Non-pigmented ciliary epithelial cell (primary cell): ENCODE data around the gene SLC5A10.

Source experiments
- DNase-seq: peaks from one replicate; pipeline ENCODE4 v3.0.0-alpha.2; 2010; ENCODE audit warnings: low read depth

The SLC5A10 gene

GRCh38 chr17:18985475-18985874, 33.5 kb downstream of the SLC5A10 start:
- DNase-seq = no peak

GRCh38 chr17:18986541-18987229, 34.7 kb downstream of the SLC5A10 start:
- no peak for DNase-seq

DNA sequence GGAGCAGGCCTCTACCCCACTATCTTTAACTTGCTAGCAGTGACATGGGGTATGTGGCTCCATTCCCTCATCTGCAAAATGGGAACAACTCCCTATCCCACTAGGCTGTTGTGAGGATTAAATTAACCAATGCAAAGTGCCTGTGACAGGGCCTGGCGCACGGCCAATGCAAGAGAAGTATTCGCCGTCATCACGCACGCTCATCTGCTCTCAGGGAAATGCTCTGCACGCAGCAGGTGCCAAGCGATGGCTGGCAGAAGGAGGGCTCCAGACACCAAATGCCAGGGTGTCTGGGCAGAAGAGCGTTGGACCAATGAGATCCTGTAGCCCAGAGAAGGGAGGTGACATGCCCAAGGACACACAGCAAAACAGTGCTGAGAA, 35.3 kb downstream of the SLC5A10 start:
- DNase-seq = no peak

DNA sequence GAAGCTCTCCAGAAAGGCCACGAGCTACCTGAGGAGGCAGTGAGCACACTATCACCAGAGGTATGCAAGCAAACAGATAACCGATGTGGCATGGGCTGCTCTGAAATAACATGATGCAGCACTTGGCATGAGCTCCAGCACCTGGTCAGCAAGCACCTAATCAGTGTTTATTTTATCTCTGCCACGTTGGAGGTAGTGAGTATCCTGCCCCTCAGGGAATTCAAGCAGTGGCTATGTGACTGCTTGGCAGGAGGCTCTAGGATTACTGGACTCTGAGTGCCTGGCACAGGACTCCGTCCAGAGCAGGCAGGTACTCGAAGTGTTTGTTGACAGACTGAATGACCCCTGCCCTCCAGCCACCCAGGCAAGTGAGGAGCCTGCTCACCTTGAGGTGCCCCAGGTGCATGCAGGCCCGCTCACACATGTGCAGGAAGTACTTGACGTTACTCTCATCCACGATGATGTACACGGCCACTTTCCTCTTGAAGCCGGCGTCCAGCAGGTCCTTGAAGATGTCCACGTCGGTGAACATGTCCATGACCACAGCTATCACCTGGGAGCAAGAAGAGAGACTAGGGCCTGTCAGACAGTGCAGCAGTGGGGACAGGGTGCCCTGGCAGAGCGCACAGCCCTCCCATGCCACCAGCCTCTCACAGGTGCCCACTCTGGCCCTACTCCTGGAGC, 36.0 kb downstream of the SLC5A10 start:
- DNase-seq = no peak

- DNase-seq = no peak
These were observed 36.7 kb downstream of the SLC5A10 start for GRCh38 chr17:18988546-18989173.

DNA sequence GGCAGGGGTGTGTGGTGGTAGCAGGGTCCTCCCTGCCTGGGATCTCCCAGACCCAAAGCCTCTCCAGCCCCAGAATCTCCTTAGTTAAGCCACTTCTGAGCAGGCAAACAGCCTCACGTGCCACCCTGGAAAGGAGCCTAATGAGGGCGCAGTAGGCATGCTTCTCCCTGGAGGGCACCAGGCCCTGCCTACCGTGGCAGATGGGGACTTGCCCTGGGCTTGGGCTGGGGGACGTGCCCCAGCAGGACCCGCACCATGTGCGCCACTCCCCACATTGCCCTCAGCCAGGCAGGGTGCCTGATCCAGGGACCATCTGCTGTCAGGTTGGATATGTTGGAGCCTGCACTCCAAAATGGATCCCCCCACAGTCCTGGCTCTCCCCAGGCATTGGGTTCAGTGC, 38.4 kb downstream of the SLC5A10 start:
- no peak for DNase-seq

- no peak for DNase-seq
These were observed 39.8 kb downstream of the SLC5A10 start for GRCh38 chr17:18991531-18992315.

DNA sequence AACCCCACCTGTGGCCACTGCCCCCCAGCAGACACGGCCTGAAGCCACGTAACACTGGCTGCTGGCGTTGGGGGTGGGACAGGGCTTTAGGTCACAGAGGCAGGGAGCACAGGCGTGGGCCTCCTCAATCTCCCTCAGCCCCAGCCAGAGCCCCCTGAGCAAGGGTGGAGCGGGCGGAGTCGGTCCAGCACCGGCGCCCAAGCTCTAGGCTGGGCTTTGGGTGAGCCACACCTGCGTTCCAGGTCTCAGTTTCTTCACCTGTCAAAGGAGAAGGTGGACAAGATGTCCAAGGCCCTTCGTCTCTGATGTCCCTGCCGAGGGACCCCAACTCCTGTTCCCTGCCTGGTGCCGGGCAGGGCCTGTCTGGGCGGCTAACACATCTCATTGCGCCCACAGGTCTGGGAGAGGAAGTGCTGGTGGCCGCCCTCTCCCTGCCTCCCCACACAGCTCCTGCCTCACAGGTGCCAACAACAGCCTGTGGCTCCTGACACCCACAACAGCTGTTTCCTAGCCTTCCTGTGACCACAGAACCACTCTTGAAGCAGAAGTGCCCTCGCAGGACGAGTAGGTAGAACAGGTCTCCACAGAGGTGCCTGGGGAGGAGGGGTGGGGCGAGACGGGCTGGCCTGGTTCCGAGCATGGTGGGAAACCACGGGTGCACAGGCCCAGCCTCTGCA, 40.6 kb downstream of the SLC5A10 start:
- no peak for DNase-seq

- DNase-seq = no peak
These were observed 42.1 kb downstream of the SLC5A10 start for GRCh38 chr17:18993905-18994526.

DNA sequence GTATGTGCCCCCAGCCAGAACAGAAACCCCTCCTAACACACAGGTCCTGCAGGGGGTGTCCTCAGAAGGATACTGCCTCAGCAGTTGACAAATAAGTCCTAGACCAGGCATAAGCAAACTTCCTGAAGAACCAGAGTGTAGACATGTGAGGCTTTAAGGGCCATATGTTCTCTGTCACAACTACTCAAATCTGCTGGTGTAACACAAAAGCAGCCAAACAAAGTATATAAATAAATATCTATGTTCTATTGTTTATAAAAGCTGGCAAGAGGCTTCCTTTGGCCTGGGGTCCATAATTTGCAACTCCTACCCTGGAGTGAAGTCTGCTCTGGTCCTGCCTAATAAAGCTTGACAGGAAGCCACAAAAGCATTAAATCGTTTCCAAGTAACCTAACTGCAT, 42.7 kb downstream of the SLC5A10 start:
- DNase-seq = no peak

DNA sequence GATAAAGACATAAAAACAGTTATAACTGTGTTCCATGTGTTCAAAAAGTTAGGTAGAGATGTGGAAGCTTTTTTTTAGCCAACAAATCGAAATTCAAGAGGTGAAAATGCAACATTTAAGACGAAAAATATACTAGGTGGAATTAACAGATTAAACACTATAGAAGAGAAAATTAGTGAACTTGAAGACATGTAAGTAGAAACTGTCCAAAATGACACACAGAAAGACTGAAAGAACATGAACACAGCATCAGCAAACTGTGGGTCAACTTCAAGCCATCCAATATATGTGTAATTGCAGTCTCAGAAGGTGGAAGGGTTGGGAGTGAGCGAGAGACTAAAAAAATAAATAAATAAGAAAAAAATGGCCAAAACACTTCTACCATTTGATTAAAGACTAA, 43.3 kb downstream of the SLC5A10 start:
- no peak for DNase-seq

DNA sequence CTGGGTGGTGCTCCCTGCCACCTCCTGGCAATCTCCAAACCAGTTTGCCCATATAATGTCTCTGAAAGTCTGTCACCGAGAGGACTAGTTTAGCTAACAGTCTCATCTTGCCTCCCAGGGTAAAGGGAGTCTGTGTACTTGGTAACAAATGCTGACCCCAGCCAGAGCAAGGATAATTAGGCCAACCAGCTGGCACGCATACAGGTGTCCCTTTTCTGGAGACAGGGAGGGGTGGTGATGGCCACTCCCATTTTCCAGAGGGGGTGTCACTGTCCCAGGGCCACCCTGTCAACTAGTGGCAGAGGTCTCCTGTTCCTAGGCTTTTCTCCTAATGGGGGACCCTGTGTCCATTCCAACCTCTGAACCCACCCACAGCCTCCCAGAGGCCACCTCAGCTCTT, 44.5 kb downstream of the SLC5A10 start:
- no peak for DNase-seq

GRCh38 chr17:18997650-18998196, 45.8 kb downstream of the SLC5A10 start:
- DNase-seq = no peak

- DNase-seq = no peak
These were observed 47.4 kb downstream of the SLC5A10 start for GRCh38 chr17:18999394-18999793.

- no peak for DNase-seq
These were observed 47.9 kb downstream of the SLC5A10 start for GRCh38 chr17:18999911-19000310.

GRCh38 chr17:19000531-19001325, 48.8 kb downstream of the SLC5A10 start:
- no peak for DNase-seq

DNA sequence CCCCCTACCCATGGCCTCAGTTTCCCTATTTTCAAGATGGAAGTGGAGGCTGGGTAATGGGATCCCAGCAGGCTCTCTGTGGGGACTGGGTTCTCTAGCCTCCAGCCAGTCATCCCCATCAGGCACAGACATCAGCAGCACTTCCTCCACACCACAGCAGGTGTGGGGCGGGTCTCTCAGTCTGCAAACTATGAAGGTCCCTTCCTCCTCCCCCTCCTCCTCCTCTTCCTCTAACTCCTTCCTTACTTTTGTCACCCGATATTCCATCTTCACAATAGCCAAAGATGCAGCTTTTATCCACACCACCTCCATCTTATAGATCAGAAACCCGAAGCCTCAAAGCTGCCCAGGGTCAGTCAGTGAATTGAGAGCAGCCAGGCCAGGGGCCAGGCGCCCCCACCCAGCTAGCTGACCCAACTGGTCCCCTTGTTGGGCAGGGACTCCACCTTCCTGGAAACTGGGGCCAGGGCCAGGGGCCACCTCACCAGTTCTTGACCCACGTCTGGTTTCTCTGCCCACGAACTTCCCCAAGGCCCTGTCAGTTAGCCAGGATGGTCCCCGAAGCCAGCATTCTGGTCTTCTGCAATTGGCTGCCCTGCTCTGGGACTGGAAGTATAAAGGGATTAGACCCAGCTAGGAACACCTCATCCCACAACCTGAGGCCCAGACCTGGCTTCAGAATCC, 50.1 kb downstream of the SLC5A10 start:
- DNase-seq = no peak

DNA sequence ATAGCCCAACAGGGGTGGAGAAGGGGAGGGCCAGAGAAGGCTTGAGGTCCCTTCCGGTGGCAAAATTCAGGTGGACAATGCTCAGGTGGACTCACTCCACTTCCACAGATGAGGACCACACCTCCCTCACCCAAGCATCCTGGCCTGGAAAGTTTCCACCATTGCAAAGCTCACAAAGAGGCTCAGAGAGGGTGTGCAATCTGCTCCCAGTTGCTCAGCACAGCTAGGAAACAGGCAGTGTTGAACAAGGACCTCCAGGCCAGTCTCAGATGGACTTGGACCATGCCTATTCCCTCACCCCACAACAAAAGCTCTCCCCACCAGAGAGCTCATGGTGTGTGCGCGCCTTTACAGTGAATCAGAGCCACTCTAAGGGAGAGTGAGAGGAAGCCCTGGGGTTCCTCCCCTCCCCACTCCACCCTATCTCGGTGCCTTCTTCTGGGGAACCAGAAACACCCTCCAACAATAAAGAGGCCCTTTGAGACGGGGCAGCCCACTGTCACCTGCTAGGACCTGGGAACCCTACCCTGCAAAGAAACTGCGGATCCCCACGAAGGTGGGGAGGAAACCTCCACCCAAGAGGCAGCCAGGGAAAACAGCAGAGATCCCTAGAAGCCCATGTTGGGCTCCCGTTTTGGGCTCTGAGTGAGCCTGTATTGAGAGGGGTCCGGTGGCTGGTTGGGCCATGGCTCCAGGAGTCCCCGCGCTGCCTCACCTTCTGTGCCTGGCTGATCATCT, 51.0 kb downstream of the SLC5A10 start:
- DNase-seq = no peak
